Endothelial cell of hepatic sinusoid (primary cell): ENCODE measurements around the gene PRKN.
"Not testable (repeated sequence)": the region's sequence is repeated elsewhere in the genome, so short reads cannot be mapped to it uniquely, and the experiment has no call there.

ENCODE experiments used
- in situ Hi-C: cut with HindIII; loops from 2 replicates; pipeline ENCODE4 v1.10.0; 2017; ENCODE audit warnings: low sequenced_read_pairs

The PRKN gene

DNA sequence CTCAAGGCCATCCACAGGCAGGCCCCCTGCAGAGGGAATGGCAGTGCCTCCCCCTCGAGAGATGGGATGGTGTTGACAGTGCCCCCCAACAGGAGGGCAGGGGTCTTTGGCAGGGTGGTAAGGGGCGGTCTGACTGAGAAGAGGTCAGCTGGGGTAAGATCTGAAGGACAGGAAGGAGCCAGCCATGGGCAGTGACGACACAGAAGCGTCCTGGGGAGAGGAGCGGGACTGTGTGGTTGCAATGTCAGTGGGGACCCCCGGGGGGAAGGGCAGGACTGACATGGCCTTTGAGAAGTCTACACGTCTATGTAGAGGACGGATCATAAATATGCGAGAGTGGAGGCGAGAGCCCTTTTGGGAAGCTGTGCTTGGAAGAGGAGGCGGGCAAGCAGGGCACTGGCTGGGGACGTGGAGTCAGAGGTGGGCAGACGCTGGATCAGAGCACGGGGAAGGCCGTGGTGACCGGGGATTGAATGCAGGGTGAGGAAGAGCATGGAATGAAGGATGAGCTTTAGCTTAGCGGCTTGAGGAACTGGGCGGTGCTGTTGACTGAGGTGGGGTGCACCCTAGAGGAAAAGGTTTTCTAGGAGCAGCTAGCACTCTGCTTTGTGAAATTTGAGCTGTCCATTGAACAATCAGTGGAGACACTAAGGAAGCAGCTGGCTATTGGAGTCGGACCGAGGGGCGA is 1371.3 kb downstream of the PRKN start:
- in situ Hi-C loops, result loop anchor here (25.0 kb wide), 1 partner anchor 194 kb away; no protein-coding TSS in a partner anchor

DNA sequence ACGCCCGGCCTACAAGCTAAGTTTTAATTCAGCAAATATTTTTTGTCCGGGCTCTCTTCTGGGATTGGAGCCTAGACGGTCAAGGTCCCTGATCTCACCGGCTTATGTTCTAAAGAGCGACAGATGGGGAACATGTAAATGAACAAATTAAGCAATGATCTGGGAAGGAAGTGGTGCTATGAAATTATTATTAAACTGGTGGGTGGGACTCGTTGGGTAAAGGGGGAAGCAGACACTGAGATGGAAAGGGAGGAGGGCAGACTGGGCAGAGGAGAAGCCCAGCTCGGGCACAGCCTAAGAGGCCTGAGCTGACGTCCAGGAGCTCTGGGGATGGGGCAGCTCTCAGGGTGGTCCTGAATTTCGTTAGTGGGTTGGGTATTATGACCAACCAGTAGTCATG is 1371.9 kb downstream of the PRKN start:
- in situ Hi-C loops, result loop anchor here (25.0 kb wide), 1 partner anchor 193 kb away; no protein-coding TSS in a partner anchor

DNA sequence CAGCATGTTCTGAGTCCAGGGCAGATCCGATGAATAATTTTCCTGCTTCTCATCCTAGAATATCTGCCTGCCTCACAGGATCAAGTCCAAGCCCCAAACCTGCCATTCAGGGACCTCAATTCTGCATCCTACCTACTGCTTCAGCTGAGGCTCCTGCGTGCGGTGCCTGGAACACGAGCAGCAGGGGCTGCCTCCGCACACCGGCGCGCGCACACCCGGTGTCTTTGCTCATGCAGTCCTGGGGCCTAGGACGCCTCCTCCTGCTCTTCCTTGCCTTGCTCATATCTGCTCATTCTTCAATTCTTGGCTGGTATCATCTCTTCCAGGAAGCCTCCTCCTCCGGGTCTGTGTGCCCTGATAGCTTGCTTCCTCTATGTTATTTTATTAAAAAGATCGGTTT is 1372.6 kb downstream of the PRKN start:
- in situ Hi-C loops, result loop anchor here (25.0 kb wide), 1 partner anchor 193 kb away; no protein-coding TSS in a partner anchor

DNA sequence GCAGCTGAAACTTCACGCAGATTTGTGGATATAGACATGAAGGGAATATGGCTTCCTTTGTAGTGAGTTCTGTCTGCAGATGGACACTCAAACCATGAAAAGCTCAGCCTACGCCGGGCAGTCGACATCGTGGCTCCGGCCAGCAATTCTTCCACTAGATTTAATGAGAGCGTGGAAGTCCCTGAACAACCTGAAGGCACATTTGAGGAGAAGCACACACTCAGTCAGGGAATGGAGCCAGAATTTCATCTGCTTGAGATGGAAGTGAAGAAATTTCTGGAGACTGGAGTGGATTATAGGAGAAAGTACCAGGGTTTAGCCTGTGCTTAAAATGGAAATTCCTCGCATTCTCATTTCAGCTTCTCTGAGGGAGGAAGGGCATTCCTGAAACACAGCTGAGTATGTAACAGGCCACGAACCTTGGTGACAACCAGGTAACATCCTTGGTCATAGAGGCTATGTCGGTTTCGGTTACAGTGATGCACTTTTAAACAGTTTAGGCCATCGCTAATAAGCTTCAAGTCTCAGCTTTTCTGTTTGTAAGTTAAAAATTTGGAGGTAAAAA is 1373.2 kb downstream of the PRKN start:
- in situ Hi-C loops, result loop anchor here (25.0 kb wide), 1 partner anchor 192 kb away; no protein-coding TSS in a partner anchor

DNA sequence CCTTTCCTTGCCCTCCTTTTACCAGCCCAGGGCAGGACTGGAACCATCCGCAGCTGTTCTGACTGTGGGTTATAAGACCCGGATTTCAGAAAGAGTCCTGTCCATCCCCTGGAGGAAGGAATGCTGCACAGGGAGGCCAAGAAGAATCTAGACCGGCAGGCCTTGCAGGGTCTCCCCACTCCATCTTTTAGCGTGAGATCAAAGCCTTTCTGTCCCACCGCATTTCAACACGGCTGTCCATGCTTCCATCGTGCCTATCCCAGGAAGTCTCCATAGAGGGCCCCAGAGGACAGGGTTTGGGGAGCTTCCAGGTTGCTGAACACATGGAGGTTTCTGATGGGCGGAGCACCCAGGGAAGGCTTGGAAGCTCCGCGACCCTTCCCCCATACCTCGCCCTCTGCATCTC is 1374.4 kb downstream of the PRKN start:
- in situ Hi-C loops, result loop anchor here (25.0 kb wide), 1 partner anchor 191 kb away; no protein-coding TSS in a partner anchor

DNA sequence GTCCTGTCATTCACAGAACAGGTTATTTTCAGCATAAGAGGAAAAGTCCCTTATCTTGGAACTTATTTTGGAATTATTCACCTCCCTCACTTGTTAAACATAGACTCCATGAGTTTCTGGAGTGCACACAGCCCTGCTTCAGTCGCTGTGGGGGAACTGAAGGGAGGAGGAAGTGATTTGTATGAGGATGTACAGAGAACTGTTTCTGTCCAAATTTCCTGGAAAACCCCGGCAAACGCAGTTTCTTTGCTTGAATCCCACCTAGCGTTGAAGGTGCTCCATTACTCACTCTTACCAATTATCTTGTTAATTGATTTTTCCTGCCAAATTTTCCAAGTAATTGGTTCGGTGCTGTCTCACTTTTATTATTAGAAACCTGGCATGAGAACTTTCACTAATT is 1375.7 kb downstream of the PRKN start:
- in situ Hi-C loops, result loop anchor here (25.0 kb wide), 1 partner anchor 190 kb away; no protein-coding TSS in a partner anchor

DNA sequence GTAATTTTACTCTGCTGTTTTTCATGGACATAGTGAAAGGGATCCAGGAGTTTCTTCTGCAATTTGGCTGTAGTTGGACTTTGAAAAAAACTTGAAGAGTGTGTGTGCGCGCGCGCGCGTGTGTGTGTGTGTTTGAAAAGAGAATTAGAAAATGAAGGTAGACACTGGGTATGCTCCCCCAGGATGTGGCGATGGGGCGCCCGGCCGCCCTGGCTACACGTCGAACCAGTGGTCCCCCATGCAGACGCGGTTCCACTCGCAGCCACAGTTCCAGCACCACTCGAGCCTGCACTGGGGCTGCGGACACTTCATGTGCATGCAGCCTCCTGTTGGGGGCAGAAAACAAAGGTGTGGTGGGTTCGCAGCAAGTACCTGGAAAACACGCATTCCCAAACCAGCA is 1377.7 kb downstream of the PRKN start:
- in situ Hi-C loops, result loop anchor here (25.0 kb wide), 1 partner anchor 188 kb away; no protein-coding TSS in a partner anchor

DNA sequence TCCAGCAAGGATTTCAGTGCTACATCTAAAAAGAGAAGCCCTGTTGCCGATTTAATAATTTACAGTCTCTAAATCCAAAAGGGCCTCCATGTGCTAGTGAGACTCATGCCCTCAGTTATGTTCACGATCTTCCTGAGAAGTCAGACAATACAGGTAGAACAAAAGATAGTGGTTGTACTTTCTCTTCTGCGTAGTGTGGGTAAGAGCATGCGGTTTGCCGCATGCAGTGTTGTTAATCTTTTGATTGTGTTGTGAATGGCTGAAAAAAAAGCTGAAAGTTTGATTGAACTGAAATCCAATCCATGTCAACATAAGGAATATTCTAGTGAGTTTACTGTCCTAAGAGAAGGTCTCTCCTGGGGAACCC is 1379.0 kb downstream of the PRKN start:
- in situ Hi-C loops, result no loop called here

DNA sequence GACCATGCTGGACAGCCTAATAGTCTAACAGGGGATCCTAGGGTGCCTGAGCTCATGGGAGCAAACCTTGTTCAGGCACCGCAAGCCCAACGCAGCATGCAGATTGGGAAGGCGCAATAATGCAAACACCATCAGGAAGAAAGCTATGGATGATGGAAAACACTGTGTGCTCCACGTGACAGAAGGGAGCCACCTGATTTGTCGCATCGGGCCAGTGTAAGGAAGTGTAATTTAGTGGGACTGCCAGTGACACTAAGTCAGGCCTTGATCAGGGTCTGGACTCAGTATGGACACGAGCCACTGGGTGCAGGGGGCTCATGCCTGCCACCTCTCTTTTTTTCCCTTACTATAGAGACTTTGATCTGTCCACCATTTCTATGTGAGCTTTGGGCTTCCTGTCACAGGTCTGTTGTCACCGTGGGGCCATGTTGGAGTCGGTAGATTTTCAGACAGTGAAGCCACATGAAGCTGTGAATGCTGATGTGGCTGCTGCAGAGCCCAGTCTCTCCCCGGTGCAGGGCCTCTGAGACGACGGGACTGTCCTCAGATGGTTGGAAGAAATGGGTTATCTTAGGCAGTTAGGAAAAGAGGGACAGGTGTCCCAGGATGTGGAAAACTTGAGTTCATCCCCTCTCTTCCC is 1379.5 kb downstream of the PRKN start:
- in situ Hi-C loops, result no loop called here

DNA sequence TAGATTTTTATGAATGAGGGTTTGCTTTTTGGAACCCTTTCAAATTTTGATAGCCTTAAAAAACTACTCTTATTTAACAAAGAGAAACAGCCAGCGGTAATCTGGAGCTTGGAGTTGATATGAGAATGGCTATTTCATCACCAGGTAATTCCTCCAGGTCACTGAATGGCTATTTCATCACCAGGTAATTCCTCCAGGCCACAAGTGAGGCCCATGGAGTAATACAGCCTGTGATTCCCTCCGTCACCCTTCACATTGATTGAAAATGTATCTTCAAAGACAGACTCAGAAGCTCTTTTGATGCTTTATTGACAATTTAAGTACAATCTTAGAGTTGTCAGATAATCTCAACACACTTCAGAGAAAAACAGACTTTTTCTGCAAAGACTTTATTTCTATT is 1380.4 kb downstream of the PRKN start:
- in situ Hi-C loops, result no loop called here

DNA sequence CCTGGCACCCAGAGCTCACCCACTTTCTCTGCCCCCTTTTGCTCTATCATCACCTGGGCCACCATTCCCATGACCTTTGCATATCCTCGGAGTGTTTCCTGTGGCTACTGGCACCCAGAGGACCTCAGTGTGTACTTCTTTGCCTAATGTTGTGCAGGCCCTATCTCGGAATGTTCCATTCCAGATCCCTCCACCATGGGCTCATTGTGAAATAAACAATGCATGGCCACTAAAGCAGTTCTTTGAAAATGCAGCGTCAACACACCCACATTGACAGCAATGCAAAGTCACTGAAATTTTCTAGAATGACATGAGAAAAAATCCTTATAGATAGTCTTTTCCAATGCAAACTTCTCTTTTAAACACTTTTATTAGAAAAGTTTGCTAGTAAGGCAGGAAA is 1380.8 kb downstream of the PRKN start:
- in situ Hi-C loops, result no loop called here

DNA sequence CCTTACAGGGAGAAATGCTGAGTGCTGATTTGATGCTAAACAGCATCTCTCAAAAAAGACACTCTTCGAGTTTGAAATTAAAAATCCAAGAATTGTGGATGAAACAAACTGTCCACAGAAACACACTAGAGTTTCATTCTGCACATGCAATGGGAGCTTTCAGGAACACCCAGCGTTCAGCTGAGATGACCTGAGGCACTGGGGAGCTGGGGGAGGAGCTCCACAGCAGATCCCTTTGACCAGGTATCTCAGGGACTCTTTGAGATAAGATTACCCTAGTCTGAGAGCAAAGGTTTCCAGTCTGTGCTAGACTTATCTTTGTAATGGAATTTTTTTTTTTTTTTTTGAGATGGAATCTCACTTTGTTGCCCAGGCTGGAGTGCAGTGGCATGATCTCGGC is 1382.9 kb downstream of the PRKN start:
- in situ Hi-C loops, result no loop called here

DNA sequence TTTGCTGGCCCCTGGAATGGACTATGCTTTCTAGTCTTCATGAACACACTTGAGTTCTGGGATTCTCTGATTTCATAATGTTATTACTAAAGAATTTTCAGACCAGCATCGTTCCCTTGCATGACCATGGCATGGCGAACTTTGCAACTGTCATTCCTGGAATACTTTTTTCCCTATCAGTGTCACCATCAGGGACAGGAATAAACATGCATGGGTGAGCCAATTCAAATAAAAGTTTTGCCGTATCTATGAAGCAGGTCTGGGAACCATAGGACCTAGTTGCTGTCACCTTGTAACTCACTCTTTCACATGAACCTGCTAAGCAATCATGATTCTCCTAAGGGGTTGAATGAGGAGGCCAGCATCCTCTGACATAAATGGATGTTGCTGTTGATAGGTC is 1385.5 kb downstream of the PRKN start:
- in situ Hi-C loops, result no loop called here

DNA sequence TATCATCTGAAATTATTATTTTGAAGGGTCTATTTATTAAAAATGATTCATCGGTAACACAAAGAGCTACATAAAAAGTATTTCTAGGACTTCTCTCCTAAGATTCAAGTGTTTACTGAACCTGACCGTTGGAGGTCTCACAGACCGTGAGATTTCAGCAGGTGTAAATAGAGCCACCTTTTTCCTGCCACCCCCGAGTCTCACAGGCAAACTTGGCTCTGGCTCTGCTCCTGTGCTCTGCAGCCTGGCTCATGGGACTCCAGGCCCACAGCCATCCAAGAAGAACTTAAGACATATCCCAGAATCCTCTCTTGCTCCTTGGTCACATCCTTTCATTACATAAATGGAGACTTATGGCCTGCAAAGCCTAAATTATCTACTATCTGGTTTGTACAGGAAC is 1385.9 kb downstream of the PRKN start:
- in situ Hi-C loops, result no loop called here

DNA sequence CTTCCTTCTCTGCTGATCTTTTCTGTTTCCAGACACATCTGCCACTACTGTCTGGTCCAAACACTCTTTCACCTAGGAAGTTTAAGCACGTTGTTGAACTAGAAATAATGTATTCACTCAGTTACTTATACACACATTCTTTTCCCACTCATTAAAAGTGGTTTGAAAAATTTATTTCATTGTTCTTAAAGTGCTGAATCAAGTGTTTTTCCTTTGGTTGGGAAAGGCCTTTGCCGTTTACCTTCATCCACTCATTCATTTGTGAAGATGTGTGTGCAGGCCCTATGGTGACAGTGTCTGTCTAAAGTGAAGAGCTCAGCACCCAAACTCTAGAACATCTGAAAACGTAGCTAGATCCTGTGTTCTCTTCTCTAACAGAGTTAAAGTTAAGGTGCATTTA is 1389.6 kb downstream of the PRKN start:
- in situ Hi-C loops, result no loop called here

DNA sequence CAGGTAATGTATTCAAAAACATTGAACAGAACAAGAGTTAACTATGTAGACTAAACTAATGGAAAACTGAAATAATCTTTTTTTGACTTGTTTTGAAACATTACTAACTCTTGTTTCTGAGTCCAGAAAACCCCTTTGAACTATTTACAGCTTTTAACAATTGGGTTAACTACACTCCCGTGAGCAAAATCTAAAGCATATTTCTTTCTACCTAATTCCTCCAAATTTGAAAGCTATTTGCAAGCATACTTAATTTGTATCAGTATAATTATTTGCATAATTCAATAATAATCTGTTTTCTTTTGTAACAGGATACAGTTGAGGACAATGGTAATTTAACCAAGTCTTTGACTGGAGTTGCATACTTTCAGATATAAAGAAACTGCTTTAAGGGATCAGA is 1391.1 kb downstream of the PRKN start:
- in situ Hi-C loops, result no loop called here

DNA sequence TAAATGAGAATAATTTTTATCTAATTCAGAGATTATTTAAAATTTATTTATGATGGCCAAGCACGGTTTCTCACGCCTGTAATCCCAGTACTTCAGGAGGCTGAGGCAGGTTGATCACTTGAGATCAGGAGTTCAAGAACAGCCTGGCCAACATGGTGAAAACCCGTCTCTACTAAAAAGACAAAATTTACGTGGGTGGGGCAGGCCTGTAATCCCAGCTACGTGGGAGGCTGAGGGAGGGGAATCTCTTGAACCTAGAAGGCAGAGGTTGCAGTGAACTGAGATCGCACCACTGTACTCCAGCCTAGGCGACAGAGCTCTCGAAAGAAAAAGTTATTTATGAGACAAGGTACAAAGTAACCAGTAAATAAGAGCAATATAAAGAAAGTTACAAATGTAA is 1394.2 kb downstream of the PRKN start:
- in situ Hi-C loops, result no loop called here

DNA sequence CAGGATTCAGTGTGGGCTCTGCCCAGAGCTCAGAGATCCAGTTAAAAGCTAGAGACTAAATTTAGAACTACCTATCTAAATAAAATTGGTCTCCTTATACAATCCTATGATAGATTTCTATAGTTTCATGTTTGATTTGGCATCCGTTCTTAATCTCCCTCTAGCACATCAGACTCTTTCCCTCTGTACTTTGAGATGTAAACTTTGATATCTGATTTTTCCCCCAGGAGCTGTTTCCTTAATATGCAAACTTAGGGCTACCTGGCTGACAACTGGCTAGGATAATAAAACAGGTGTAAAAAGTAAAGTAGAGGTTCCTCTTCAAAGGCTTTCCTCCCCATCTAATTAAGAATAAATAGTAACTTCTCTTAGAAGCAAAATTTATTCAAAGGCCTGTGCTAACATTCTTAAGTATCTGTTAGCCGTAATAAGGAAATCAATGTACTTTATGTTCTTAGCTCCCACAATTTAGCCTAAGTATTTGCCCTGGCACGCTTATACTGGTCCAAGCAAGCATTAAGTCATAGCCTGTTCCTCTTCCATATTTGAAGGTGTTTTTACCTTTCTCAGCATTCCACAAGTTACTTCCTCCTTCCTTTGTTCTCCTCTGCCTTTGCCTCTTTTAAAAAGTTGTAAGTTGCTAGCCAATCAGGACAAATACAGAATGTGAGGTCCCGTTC is 1396.0 kb downstream of the PRKN start:
- in situ Hi-C loops, result not testable (repeated sequence)

DNA sequence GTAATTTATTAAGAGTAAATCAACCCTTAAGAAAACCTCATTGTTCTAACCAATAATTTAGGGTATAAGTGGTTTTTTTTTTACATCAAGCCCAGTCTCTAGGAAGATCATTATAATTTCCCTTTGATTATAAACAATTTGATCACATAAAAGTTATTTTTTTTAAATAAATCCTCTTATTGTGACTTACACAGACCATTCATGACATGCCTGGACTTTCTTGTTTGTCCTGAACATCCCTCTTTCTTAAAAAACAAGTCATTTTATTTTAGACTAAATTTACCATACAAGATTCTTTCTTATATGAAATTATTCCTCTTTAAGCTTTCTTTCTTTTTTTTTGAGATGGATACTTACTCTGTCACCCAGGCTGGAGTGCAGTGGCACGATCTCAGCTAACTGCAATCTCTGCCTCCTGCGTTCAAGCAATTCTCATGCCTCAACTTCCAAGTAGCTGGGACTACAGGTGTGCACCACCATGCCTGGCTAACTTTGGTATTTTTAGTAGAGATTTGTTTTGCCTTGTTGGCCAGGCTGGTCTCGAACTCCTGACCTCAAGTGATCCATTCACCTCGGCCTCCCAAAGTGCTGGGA is 1400.1 kb downstream of the PRKN start:
- in situ Hi-C loops, result no loop called here

DNA sequence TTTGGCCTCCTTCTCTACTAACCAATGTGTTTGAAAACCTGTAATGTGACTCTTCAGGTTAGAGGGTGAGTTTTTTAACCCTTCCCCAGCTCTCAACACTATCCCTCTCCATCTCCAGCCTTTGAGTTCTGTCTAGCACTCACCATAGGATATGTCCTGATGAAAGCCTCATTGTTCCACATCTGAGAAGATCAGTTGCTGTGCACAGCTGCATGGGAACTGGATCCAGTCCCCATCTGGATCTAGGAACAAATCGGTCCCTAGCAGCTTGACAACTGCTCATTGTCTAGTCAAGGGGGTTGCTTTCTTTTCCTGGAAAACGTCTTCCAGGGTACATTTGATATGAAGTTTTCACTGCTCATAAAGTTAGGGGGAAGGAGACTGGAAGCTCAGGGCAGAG is 1408.3 kb downstream of the PRKN start:
- in situ Hi-C loops, result no loop called here

DNA sequence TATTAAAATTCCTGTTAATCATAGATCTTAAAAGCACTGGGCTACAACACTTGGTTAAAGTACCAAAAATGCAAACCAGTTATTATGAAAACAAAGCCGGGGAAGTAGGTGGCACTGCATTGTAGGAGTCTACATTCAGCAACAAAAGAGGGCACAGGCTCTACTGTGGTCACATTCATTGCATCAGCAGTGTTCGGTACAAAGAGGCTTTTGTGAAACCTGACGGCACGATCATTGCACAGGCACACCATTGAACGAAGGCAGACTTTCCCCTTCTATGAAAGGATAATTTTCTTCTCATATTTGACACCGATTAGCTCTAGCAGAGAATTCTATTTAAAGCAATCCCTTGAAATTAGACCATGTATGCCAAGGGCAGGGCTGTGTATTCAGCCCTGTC is 1409.1 kb downstream of the PRKN start:
- in situ Hi-C loops, result no loop called here
